Central memory CD8-positive, alpha-beta T cell (primary cell): ENCODE results near the gene MAPK8IP2.
"Not testable (repeated sequence)": the region's sequence is repeated elsewhere in the genome, so short reads cannot be mapped to it uniquely, and the experiment has no call there.

Experiments
- ATAC-seq: fragments of 150-1000 bp; cut with Tn5 transposase; replicated peaks from 2 replicates; pipeline ENCODE4 v1.10.0; 2022; ENCODE audit warnings: mild to moderate bottlenecking, moderate FRiP score, moderate number of reproducible peaks; ENCODE audit not compliant: poor library complexity, severe bottlenecking; ENCODE audit errors: extremely low read depth
- DNase-seq, 2 donors: peaks; one replicate each; pipeline ENCODE4 v3.0.0; 2021; ENCODE audit warnings: low spot score in 2 of 2
- H3K27ac Mint-ChIP-seq: one replicate; pipeline ENCODE4 v1.8.0; 2022; ENCODE audit warnings: low read depth, mild to moderate bottlenecking, moderate library complexity, mixed read lengths
- H3K27me3 Mint-ChIP-seq: one replicate; pipeline ENCODE4 v1.8.0; 2022; ENCODE audit warnings: mixed read lengths
- H3K36me3 Mint-ChIP-seq: one replicate; pipeline ENCODE4 v1.8.0; 2022; ENCODE audit warnings: mild to moderate bottlenecking, moderate library complexity, mixed read lengths; ENCODE audit not compliant: insufficient read depth
- H3K4me1 Mint-ChIP-seq: one replicate; pipeline ENCODE4 v1.8.0; 2022; ENCODE audit warnings: mixed read lengths
- H3K4me3 Mint-ChIP-seq: one replicate; pipeline ENCODE4 v1.8.0; 2022; ENCODE audit warnings: mild to moderate bottlenecking, moderate library complexity, mixed read lengths
- H3K9me3 Mint-ChIP-seq: one replicate; pipeline ENCODE4 v1.8.0; 2022; ENCODE audit warnings: mixed read lengths

MAPK8IP2 gene

DNA sequence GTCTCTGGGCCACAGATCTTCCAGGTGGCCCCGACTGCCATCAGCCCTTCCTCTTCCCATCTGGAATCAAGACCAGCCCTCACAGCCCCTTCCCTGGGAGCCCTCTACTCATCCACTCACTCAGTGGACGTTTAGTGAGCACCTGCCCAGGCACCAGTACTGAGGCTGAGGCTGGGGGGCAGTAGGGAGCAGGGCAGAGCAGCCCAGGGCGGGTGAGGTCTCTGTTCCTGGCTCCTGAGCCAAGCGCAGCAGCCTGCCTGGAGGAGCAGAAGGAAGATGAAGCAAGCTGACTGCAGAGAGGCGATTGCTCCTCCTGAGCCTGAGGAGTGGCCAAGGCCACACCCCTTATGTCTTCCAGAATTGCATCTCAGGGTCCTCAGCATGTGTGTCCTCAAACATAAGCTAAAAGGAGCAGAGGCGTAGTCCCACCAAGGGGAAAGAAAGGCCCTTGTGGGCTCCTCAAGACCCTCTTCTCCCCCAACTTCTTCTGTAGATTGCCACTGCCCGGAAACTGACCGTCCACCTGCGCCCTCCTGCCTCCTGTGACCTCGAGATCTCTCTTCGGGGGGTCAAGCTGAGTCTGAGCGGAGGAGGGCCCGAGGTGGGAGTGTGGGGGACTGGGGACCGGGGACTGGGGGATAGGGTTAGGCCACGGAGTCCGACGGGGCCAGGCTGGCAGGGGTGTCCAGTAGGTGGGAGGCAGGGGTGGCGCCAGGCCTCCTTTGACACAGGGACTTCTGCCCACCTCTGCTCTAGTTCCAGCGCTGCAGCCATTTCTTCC lies 5.8 kb downstream of the MAPK8IP2 start:
- DNase-seq, result no peak
- no peak overlapping the region for H3K4me3 Mint-ChIP-seq
- H3K27me3 Mint-ChIP-seq, result peaks cover 64% of the 10 kb centered on the region
- peaks cover 3% of the 10 kb centered on the region for H3K36me3 Mint-ChIP-seq
- no peaks in the 10 kb centered on the region for H3K9me3 Mint-ChIP-seq
- no peak overlapping the region for H3K27ac Mint-ChIP-seq
- no peak for ATAC-seq
- H3K4me1 Mint-ChIP-seq, result peaks cover 10% of the 10 kb centered on the region

DNA sequence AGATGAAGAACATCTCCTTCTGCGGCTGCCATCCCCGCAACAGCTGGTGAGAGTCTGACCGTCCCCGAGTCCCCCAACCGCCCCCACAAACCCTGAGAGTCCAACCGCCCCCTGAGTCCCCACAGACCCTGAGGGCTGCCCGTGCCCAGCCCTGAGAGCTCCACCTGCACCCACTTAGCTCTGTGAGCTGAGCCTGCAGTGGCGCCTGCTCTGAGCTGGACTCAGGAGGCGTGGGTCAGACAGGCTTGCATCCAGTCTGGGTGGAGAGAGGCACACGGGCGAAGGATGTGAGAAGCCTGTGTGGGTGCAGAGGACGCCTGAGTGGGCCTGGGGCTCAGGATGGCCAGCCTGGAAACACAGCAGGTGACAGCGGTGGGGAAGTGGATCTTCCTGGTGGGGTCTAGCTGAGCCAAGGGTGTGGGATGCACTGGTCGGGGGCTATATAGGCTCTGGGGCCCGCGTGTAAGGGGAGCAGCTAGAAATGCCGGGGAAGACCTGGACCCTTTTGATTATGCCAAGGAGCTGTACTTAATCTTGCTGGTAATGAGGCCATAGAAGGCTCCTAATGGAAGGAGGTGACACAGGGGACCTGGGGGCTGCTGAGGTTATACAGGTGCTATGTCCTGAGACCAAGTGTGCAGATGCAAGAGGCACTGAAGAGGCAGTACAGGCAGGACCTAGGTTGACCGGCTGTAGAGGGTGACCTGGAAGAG lies 6.5 kb downstream of the MAPK8IP2 start:
- Mint-ChIP-seq H3K4me3 (no peak overlapping the region), H3K36me3 (peaks cover 2% of the 10 kb centered on the region), H3K9me3 (no peaks in the 10 kb centered on the region), H3K27ac (no peak overlapping the region), H3K27me3 (peaks cover 56% of the 10 kb centered on the region), H3K4me1 (peaks cover 3% of the 10 kb centered on the region)
- ATAC-seq (no peak), DNase-seq (no peak)

DNA sequence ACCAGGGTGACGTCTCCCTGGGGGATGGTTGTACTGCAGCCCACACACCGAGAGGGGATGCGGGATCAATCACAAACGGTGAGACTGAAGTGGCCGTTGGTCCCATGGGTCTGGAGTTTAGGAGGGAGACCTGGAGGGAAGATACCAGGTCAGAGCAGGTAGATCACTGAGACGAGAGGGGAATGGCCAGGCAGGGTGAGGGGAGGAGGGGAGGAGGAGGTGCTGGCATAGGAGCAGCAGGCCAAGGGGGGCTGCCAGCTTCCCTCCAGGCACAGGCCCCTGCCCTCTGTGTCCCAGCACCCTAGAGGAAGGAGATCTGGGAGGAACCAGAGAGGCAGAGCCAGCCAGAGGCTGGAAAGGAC lies 7.0 kb downstream of the MAPK8IP2 start:
- Mint-ChIP-seq H3K4me3 (no peak overlapping the region), H3K27me3 (peaks cover 51% of the 10 kb centered on the region), H3K27ac (no peak overlapping the region), H3K36me3 (peaks cover 2% of the 10 kb centered on the region), H3K9me3 (no peaks in the 10 kb centered on the region), H3K4me1 (peaks cover 6% of the 10 kb centered on the region)
- ATAC-seq, result no peak
- no peak for DNase-seq

DNA sequence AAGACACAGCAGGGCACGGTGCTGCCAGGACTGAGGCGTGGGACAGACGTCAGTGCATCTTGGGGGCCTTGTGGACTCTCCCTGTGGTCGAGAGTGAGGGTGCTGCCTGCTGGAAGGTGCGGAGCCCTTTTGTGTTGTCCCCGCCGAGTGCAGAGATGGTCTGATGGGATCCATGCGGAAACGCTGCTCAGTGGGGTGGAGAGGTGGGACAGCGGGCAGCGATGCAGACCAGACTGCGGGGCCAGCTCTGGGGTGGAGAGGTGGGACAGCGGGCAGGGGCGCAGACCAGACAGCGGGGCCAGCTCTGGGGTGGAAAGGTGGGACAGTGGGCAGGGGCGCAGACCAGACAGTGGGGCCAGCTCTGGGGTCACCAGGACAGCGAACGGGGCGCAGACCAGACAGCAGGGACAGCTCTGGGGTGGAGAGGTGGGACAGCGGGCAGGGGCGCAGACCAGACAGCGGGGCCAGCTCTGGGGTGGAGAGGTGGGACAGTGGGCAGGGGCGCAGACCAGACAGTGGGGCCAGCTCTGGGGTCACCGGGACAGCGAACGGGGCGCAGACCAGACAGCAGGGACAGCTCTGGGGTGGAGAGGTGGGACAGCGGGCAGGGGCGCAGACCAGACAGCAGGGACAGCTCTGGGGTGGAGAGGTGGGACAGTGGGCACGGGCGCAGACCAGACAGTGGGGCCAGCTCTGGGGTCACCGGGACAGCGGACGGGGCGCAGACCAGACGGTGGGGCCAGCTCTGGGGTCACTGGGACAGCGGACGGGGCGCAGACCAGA lies 7.7 kb downstream of the MAPK8IP2 start:
- not testable (repeated sequence) for H3K27ac Mint-ChIP-seq, H3K4me3 Mint-ChIP-seq, DNase-seq, H3K36me3 Mint-ChIP-seq, ATAC-seq, H3K9me3 Mint-ChIP-seq
- H3K27me3 Mint-ChIP-seq, result peaks cover 45% of the 10 kb centered on the region
- peaks cover 12% of the 10 kb centered on the region for H3K4me1 Mint-ChIP-seq

DNA sequence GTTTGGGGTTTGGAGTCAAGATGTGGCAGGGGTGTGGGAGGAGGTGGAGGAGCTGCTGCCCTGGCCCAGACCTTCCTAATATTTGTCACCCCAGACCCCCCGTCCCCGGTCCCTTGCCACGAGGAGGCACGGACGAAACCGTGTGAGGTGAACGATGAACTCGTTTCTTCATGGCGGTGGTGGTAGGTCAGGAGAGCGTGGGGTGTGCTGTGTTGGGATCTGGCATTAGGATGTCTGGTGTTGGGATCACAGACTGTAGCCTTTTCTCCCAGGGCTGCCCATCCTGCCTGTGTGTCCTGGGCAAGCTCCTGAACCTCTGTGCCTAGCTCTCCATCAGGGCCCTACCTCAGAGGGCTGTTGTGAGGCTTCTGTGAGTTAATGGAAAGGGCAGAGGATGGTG lies 8.4 kb downstream of the MAPK8IP2 start:
- peaks cover 45% of the 10 kb centered on the region for H3K27me3 Mint-ChIP-seq
- no peaks in the 10 kb centered on the region for H3K9me3 Mint-ChIP-seq
- H3K4me3 Mint-ChIP-seq, result no peak overlapping the region
- DNase-seq (no peak), ATAC-seq (no peak)
- H3K36me3 Mint-ChIP-seq, result no peaks in the 10 kb centered on the region
- H3K4me1 Mint-ChIP-seq, result peaks cover 16% of the 10 kb centered on the region
- no peak overlapping the region for H3K27ac Mint-ChIP-seq

DNA sequence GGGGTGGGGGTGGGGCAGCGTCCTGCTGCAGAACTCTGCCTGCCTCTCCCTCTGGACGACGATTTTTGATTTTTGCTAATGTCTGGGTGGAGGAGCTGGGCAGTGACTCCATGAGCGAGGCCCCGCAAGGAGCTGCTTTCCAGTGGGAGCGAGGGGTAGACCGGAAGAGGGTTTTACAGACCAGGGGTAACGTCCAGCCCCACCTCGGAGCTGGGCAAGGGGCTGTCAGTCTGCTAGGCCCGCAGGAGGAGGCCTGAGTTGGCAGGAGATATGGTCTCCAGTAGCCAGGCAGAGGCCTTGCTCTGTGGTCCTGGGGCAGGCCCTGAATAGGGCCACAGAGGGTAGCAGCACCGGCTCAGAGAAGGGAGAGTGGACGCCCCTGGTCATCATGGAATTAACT lies 9.0 kb downstream of the MAPK8IP2 start:
- DNase-seq (no peak), ATAC-seq (no peak)
- Mint-ChIP-seq H3K4me1 (peaks cover 16% of the 10 kb centered on the region), H3K4me3 (no peak overlapping the region), H3K36me3 (no peaks in the 10 kb centered on the region), H3K27ac (no peak overlapping the region), H3K9me3 (no peaks in the 10 kb centered on the region), H3K27me3 (peaks cover 51% of the 10 kb centered on the region)

DNA sequence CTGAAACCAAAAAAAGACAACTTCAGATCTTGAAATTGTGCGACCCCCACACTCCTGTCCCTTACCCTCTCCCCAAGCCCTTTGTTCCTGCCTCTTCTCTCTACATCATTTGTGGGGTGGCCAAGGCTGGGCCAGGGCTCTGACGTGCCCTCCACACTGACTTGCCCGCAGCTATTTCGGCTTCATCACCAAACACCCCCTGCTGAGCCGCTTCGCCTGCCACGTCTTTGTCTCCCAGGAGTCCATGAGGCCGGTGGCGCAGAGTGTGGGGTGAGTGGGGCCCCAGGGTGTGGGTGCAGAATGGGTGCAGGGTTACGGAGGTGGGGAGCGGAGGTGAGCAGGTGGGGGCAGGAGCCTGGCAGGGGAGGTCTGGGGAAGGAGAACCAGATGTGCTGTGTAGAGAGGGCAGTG lies 9.5 kb downstream of the MAPK8IP2 start:
- Mint-ChIP-seq H3K4me3 (no peak overlapping the region), H3K4me1 (peaks cover 16% of the 10 kb centered on the region), H3K27me3 (peaks cover 52% of the 10 kb centered on the region), H3K27ac (no peak overlapping the region), H3K9me3 (no peaks in the 10 kb centered on the region), H3K36me3 (no peaks in the 10 kb centered on the region)
- DNase-seq (no peak), ATAC-seq (no peak)

DNA sequence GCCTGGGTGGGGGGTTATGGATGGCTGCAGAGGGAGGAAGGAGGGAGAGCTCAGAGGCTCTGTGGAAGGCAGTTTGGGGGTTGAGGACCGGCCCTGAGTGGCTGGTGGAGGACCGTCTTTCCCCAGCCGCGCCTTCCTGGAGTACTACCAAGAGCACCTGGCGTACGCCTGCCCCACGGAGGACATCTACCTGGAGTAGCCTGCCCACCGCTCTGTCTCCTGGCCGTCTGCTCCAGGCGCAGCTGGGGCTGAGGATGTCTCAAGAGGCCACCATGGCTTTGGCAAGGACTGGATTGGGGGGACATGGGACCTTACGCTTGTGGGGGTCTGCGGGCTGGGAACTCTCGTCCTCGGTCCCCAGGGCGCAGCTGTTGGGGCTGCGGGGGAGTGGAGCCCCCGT lies 10.0 kb downstream of the MAPK8IP2 start:
- Mint-ChIP-seq H3K4me3 (no peak overlapping the region), H3K27me3 (peaks cover 52% of the 10 kb centered on the region), H3K36me3 (no peaks in the 10 kb centered on the region), H3K4me1 (peaks cover 16% of the 10 kb centered on the region), H3K27ac (no peak overlapping the region), H3K9me3 (no peaks in the 10 kb centered on the region)
- no peak for DNase-seq
- no peak for ATAC-seq

DNA sequence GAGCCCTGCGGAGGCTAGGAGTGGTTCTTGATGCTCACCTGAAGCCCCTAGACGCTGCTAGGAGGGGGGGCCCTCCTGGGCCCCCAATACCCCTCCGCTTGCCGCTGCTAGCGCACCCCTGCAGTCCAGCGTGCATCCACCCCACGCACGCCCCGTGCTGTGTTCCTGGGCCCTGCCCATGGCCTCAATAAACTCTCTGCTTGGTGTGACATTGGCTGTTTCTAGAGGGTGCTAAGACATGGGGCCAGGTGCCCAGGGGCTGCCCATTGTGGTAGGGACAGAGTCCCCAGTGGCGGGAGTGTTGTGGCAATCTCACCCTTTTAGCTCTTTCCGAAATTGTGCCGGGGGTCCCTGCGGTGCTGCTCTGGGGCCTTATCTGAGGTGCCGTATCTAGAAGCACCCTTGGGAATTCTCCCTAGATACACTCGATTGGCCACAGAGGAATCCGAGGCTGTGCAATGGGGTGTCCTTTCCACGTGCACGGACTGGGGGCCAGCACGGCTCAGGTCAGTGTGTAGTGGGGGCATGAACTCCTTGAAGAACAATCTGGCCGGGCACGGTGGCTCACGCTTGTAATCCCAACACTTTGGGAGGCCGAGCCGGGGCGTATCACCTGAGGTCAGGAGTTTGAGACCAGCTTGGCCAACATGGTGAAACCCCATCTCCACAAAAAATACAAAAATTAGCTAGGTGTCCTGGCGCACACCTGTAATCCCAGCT lies 10.9 kb downstream of the MAPK8IP2 start:
- Mint-ChIP-seq H3K4me3 (no peak overlapping the region), H3K27ac (no peak overlapping the region), H3K36me3 (no peaks in the 10 kb centered on the region), H3K27me3 (peaks cover 47% of the 10 kb centered on the region), H3K9me3 (no peaks in the 10 kb centered on the region), H3K4me1 (peaks cover 16% of the 10 kb centered on the region)
- no peak for ATAC-seq
- no peak for DNase-seq

DNA sequence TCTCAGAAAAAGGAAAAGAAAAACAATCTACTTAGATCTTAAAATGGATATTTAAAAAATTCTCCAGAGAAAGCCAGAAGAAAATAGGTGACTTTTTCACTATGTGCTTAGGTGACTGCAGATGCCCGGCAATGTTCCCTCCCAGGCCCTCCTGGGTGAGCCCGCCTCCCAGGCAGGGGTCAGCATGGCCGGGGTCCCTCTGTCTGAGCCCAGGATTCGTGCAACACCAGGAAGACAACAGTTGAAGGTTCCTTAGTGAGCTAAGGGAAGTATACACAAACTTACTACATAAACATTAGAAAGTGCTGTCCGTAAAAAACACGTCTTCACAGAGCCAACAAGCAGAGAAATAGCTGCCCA lies 11.6 kb downstream of the MAPK8IP2 start:
- H3K27me3 Mint-ChIP-seq, result peaks cover 40% of the 10 kb centered on the region
- H3K4me1 Mint-ChIP-seq, result peaks cover 16% of the 10 kb centered on the region

DNA sequence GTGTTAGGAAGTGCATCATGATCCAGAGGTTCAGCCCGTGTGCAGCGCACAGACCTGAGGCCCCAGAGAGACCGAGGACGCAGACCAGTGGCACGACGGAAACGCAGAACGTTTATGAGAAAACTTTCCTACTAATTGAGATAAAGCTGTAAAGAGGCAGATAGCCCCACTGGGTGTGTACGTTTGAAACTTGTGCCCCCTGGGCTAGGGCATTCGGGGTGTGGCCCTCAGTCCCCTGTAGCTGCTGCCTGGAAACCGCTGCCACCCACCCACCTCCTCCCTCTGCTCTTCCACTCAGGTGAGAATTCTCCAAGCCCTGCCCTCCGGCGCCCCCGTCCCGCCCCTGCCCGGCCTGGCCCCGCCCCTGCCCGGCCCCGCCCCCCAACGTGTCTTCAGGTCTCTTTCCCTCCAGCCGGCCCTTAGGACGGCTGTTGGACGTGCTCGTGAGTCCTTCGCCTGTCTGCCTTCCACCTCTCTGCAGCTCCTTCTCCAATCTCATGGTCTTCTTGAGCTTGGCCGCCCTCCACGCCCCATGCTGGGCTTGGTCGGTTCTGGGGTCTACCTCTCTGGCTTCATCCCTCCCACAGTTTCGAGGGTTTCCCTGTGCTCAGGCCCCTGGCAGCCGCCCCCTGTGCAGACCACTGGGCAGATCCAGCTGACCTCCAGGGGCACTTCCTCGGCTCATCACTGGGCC lies 12.1 kb downstream of the MAPK8IP2 start:
- DNase-seq (no peak), ATAC-seq (no peak)
- no peaks in the 10 kb centered on the region for H3K36me3 Mint-ChIP-seq
- H3K9me3 Mint-ChIP-seq, result no peaks in the 10 kb centered on the region
- H3K27me3 Mint-ChIP-seq, result peaks cover 35% of the 10 kb centered on the region
- peaks cover 16% of the 10 kb centered on the region for H3K4me1 Mint-ChIP-seq
- no peak overlapping the region for H3K27ac Mint-ChIP-seq
- H3K4me3 Mint-ChIP-seq, result no peak overlapping the region

More for the DNA sequence above, 11.6 kb downstream of the MAPK8IP2 start:
- Mint-ChIP-seq H3K36me3 (no peaks in the 10 kb centered on the region), H3K4me3 (no peak overlapping the region), H3K27ac (no peak overlapping the region), H3K9me3 (no peaks in the 10 kb centered on the region)
- ATAC-seq (no peak), DNase-seq (no peak)
